Measurements from ENCODE around the gene HSBP1.

DNA sequence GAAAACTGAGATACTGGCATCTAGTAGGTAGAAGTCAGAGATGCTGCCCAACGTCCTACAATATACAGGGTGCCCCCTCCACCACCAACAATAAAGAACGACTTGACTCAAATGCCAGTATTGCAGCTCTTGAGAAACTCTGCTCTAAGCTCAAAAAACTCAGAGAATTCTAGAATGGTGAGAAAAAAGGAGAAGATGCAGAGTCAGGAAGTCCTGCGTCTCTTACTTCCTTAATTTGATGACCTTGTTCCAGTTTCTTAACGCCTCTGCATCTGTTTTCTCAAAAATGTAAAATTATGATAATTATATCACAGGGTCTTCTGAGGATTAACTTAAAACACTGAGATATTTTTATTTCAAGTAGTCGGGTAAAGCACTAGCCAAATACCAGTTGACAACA lies 1.7 kb upstream of the HSBP1 start:
- TF ChIP-seq, protein P1, sequence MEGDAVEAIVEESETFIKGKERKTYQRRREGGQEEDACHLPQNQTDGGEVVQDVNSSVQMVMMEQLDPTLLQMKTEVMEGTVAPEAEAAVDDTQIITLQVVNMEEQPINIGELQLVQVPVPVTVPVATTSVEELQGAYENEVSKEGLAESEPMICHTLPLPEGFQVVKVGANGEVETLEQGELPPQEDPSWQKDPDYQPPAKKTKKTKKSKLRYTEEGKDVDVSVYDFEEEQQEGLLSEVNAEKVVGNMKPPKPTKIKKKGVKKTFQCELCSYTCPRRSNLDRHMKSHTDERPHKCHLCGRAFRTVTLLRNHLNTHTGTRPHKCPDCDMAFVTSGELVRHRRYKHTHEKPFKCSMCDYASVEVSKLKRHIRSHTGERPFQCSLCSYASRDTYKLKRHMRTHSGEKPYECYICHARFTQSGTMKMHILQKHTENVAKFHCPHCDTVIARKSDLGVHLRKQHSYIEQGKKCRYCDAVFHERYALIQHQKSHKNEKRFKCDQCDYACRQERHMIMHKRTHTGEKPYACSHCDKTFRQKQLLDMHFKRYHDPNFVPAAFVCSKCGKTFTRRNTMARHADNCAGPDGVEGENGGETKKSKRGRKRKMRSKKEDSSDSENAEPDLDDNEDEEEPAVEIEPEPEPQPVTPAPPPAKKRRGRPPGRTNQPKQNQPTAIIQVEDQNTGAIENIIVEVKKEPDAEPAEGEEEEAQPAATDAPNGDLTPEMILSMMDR (conservative IDR thresholded peaks at IDR 0.05; ENCODE audit: low read length): no peak
- TF ChIP-seq EZH2phosphoT487 (IDR thresholded peaks at IDR 0.05; ENCODE audit: borderline replicate concordance): no peak
